SK-MEL-5 (cell line): ENCODE measurements around the gene EXOC3L2. TPM values are rescaled to one million over a fixed set of nuclear protein-coding genes. Genes with fewer than 3 reads are reported as not detected.
"Not testable (repeated sequence)": the region's sequence is repeated elsewhere in the genome, so short reads cannot be mapped to it uniquely, and the experiment has no call there.

Source experiments
- DNase-seq: peaks from one replicate; pipeline ENCODE4 v3.0.0-alpha.2; 2016; ENCODE audit warnings: low read depth, low spot score
- in situ Hi-C: cut with HindIII; loops from 2 replicates; pipeline ENCODE4 v1.10.0; 2016; ENCODE audit warnings: low sequenced_read_pairs, high pct_unique_total_duplicates, low pct_unique_long_range_greater_than_20kb
- polyA plus RNA-seq, 2 experiments: library from polyadenylated mRNA; depleted of rRNA; stranded (reverse); fragments of >200 nt; gene quantifications; 2 replicates each; pipeline ENCODE4 v1.2.3, GENCODE V29; 2015
- total RNA-seq: library from RNA; depleted of rRNA; stranded (reverse); fragments of >200 nt; shearing (Covaris generic); gene quantifications from 2 replicates; pipeline ENCODE4 v1.2.3, GENCODE V29; 2014; rRNA removed

EXOC3L2 gene
- total RNA-seq, result not detected in 2 replicates
- polyA plus RNA-seq (2015; cell fraction: cytosol; rRNA removed), result not detected in 2 replicates
- polyA plus RNA-seq (2015; cell fraction: nucleus; rRNA removed), result not detected in 2 replicates

DNA sequence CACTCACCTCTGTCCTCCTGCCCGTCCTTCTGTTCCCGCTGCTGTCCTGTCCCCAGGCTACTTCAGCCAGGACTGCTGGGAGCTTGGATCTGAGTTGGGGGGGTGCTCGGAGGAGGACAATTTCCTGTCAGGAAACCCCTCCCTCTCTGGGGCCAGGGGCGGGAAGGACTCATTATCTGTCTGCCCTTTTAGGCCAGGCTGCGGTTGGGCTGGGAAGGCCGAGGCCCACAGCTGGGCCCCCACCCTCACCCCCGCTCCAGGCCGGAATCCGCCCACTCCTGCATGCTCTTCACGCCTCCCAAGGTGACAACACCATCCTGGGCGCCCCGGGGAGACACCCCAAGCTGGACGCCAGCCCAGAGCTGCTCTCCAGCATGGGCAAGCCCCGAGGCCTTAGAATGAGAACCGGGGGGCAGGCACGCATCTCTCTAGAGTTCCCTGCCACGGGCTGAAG is at the start of gene EXOC3L2:
TSS of gene EXOC3L2 (minus strand) at position 74 of the 454 bp plus-strand sequence. CDS start 6,362 bp downstream, outside the sequence.
- DNase-seq, result no peak
- in situ Hi-C loops, result no loop called here

DNA sequence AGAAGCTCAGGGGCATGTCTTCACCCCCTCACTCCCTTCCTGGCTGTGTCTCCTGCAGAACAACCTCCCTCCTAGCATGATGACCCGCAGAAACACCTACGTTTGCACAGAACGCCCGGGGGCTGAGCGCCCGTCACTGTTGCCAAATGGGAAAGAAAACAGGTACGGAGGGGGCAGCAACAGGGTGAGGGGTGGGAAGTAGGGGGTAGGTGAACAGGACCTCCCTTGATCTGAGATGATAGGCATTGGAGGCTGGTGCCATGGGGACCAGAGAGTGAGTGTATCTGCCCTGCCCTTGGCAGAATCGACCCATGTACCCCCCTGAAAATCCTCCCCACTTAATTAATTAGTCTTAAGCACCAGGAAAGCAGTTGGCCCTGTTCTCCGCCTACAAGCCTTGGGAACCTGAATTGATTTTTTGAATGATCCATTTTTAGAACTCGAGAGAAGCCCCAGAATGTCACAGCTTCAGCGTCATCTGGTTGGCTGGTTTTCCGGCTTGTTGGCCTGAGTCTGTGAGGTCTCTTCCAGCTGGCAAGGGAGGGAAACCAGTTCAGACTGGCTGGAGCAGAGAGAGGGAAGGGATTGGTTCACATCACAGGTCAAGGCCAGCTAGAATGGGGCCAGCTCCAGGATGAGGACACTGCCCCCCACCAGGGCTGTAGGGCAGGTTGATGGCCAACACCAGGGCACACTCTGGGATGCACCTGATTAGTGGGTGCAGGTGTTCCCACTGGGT is 49.3 kb upstream of the EXOC3L2 start:
- DNase-seq, result no peak
- in situ Hi-C loops, result no loop called here

DNA sequence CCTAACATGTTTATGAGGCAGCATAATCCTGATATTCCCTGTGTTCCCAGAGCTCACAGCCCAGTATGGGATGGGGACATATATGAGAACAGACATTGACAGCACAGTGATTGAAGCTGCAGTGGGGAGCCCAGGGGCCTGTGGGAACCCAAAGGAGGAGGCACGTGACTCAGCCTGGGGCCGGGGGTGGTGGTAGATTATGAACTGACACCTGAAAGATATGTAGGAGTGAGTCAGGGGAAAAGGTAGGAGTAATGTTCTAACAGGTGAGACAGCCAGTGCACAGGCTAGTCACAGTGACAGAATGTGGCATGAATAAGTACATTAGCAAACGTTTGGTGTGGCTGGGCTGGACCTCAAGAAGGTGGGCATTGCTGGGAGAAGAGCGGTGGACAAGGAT is 48.5 kb upstream of the EXOC3L2 start:
- no peak for DNase-seq

DNA sequence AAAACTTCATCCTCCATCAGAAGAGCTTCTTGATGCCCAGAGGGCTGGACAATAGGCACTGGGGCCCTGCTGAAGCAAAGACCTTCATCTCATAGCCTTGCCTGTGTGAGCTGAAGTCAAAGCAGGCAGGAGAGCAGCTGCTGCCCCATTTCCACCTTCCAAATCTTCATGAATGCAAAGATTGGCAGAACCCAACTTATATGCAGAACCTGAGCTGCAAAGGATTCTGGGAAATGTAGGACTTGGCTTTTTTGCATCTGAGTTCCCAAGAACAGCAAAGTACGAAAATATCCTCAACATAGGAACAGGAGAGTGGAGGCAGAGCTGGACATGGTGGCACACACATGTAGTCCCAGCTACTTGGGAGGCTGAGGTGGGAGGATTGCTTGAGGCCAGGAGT is 46.6 kb upstream of the EXOC3L2 start:
- in situ Hi-C loops, result no loop called here
- no peak for DNase-seq

More for the DNA sequence above, 48.5 kb upstream of the EXOC3L2 start:
- in situ Hi-C loops, result no loop called here

DNA sequence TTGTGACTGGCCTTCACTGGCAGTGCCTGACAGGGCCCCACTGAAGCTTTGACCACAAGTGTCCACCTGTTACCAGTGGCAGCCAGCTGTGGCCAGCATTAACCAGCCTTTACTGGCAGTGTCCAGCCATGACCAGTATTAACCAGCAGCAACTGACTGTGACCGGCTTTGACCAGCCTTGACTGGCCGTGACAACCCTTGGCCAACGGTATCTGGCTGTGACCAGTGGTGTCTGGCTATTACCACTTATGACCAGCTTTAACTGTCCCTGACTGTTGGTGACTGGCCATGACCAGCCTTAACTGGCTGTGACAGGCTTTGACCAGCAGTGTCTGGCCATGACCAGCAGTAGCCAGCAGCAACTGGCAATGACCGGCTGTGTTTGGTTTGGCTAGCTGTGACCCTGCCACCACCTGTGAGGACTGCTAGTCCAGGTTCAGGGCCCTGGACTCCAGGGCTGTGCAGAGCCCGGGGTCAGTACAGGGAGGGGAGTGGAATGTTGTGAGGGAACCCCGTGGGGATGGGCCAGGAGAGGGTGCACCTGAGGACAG is 45.2 kb upstream of the EXOC3L2 start:
- in situ Hi-C loops, result no loop called here
- DNase-seq, result no peak

DNA sequence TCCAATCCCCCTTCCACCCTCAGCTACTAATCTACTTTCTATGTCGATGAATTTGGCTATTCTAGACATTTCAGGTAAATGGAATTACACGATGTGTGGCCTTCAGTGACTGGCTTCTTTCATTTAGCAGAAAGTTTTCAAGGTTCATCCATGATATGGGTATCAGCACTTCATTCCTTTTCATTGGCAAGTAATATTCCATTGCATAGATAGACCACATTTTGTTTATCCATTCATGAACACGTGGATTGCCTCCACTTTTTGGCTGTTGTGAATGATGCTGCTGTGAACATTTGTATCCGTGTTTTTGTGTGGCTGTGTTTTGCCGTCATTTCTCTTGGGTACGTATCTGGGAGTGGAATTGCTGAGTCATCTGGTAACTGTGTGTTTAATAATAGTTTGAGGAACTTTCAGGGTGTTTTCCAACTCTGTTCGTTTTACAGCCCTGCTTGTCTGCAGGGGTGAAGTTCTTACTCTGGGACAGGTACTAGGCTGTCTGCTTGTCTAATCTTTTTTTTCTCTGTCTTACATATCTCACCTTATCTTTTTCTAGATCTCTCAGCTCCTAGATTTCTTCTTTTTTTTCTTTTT is 38.3 kb upstream of the EXOC3L2 start:
- in situ Hi-C loops, result no loop called here
- no peak for DNase-seq

DNA sequence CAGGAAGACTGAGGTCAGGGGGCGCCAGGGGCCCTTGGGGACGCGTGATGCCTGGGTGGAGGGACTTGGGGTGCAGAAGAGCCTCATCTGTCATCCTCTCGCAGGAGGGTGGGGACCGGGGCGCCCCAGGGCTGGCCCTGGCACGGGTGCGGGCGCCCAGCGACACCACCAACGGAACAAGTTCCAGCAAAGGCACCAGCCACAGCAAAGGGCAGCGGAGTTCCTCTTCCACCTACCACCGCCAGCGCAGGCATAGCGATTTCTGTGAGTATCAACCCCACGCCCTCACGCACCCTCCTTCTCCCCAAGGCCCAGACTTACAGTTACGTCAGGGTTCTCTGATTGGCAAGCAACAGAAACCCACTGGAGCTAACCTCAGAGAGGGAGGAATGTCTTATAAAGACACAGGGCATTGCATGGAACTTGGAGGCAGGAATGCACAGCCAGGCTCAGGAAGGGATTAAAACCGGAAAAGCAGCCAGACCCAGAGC is 35.3 kb upstream of the EXOC3L2 start:
- in situ Hi-C loops, result no loop called here
- DNase-seq, result no peak

DNA sequence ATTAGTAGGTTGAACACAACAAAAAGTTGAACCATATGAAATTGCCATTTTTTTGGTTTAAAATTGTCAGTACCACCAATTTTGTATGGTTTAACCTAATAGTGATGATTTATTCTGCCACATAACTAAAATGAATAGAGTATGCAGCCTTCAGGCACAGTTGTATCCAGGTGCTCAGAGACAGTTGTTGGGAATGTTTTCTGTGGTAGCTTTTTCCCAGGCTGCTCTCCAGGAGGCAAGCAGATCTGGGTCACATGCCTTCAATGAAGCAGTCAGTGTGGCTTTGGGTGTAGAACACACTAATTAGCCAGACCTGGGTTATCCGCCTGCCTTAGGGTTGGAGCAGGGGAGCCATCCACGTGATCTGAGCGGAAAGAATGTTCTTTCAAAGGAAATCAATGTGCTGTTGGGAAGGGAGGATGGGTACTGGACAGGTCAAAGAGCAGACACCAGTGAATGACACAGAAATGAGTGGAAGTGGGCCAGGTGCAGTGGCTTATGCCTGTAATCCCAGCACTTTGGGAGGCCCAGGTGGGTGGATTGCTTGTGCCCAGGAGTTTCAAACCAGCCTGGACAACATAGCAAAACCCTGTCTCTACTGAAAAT is 34.5 kb upstream of the EXOC3L2 start:
- in situ Hi-C loops, result no loop called here
- peak; percentile 17 for DNase-seq

DNA sequence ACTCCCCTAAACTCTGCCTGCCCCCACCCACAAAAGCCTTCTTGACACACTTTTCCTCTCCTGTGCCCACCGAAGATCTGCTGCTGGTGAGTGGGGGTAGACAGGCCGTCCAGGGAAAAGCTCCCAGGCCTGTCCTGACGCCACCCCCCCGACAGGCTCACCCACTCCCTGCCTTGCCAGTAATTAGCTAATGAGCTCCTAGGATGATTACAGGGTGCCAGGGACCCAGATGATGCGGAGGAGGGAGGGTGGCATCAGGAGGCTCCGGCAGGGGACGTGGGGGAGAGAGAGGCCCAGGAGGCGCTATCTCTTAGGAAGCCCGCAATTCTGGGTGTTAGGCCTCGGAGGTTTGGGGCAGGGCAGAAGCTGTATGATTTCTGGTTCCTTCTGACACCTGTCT is 32.9 kb upstream of the EXOC3L2 start:
- in situ Hi-C loops, result no loop called here
- DNase-seq, result no peak

DNA sequence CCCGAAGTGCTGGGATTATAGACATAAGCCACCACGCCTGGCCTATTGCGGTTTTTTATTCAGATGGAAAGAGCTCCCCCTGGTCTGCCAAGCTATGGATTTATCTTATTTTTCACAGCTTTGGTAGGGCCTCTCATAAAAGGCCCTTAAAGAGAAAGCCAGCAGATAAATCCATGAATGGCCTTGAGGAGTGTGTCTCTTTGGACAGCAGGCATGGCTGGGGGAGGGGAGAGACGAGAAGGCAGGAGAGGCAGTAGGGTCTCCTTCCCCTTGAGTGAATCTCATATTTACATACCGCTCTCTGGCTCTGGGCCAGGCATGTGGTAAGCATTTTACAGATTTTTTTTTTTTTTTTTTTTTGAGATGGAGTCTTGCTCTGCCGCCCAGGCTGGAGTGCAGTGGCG is 31.1 kb upstream of the EXOC3L2 start:
- in situ Hi-C loops, result no loop called here
- no peak for DNase-seq

DNA sequence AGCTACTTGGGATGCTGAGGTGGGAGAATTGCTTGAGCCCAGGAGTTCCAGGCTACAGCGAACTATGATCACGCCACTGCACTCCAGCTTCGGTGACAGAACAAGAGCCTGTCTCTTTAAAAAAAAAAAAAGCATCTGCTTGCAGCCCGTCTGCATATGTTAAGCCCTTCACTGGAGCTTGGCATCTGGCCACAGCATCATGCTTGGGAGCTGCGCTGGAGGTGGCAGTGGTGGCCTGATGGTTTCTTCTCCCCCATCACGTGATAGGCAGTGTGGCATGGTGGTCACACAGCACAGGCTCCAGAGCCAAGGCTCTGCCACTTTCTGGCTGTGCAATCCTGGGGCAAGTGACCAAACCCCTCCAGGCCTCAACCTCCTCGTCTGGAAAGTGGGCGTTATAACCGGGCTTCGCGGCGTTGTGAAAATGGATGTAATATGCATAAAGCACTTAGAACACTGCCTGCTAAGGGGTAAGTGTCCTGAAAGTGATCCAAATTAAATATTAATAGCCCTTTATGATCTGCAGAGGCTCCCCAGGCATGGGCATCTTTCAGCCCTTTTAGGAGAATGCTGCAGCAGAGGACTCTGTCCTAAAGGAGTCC is 30.3 kb upstream of the EXOC3L2 start:
- in situ Hi-C loops, result no loop called here
- peak; percentile 27 for DNase-seq

DNA sequence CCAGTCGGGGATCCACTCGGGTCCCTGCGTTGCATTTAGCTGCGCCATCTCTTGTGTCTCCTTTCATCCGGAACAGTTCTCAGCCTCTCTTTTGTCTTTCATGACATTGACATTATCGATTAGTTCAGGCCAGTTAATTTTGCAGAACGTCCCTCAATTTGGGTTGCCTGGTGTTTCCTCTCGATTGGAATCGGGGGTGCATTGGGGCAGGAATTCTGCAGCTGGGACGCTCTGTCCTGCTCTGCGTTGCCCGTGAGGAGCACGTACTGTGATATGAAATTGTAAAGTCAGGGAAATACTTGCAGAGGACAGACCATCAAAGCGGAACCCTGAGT is 28.3 kb upstream of the EXOC3L2 start:
- in situ Hi-C loops, result no loop called here
- DNase-seq, result no peak

DNA sequence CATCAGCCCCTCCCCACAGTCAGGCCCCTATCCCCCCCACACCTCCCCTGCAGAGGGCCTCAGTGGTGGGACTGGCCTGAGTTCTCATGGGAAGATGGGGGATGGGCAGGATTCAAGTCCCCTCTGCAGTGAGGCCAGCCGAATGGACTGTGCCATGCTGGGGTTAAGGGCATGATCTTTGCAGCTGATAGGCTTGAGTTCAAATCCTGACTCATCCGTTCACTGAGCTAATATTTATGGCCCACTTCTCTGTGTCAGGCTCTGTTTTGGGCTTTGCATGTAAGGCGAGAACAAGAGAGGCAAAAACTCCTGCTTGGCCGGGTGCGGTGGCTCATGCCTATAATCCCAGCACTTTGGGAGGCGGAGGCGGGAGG is 26.5 kb upstream of the EXOC3L2 start:
- in situ Hi-C loops, result no loop called here
- DNase-seq, result no peak

DNA sequence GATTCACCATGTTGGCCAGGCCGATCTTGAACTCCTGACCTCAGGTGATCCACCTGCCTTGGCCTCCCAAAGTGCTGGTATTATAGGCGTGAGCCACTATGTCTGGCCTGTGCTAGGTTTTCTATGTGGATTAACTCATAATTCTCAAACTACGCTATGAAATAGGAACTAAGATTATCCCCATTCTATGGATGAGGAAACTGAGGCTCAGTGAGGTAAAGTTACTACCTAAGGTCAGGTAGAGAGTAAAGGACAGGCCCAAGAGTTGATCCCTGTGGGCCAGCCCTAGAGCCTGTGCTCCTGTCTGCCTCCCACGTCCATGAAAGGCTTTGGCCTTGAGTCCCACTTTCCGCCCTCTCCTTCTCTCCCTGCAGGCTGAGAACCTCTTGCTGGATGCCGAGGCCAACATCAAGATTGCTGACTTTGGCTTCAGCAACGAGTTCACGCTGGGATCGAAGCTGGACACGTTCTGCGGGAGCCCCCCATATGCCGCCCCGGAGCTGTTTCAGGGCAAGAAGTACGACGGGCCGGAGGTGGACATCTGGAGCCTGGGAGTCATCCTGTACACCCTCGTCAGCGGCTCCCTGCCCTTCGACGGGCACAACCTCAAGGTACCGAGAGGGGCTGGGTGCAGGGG is 26.0 kb upstream of the EXOC3L2 start:
- in situ Hi-C loops, result no loop called here
- no peak for DNase-seq

DNA sequence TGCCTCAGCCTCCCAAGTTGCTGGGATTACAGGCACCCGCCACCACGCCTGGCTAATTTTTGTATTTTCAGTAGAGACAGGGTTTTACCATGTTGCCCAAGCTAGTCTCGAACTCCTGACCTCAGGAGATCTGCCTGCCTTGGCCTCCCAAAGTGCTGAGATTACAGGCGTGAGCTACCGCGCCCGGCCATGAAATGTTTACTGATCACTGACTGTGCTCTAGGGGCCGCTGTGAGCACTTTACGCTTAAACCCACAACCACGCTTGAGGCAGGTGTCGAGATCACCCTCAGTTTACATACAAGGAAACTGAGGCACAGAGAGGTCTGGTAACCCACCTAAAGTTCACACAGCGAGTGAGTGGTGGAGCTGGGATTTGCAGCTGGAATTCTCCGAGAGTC is 24.7 kb upstream of the EXOC3L2 start:
- in situ Hi-C loops, DNase-seq: not testable (repeated sequence)

DNA sequence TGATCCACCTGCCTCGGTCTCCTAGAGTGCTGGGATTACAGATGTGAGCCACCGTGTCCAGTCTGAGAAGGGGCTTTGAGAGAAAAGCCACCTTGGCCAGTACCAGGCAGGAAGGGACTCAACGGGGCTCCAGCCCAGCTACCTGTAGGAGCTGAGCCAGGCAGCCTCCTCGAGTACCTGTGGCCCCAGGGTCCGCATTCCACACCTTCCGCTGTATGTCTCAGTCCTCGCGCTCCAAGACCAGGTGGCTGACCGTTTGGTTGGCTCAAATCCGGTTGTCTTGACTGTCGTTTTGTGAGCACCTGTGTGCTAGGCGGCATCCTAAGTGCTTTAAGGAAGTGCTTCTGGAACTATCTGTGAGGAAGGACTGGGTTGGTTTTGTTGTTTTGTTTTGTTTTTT is 22.1 kb upstream of the EXOC3L2 start:
- in situ Hi-C loops, result no loop called here
- no peak for DNase-seq

DNA sequence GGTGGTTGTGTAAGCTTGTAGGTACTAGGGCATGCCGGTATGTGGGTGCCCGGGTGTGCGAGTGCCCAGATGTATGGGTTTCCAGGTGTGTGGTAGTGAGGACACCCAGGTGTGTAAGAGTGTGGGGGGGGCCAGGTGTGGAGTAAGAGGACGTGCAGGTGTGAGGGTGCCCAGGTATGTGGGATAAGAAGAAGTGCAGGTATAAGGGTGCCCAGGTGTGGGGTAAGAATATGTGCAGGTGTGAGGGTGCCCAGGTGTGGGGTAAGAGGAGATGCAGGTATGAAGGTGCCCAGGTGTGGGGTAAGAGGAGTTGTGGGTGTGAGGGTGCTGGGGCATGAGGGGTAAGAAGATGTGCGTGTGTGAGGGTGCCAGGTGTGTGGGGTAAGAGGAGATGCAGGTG is 20.2 kb upstream of the EXOC3L2 start:
- in situ Hi-C loops, result no loop called here

More for the DNA sequence above, 20.2 kb upstream of the EXOC3L2 start:
- DNase-seq, result no peak
